MG63 (cell line): ENCODE data around the gene CUL9. TPM values are rescaled to one million over a fixed set of nuclear protein-coding genes. Genes with fewer than 3 reads are reported as not detected.
"Not testable (repeated sequence)": the region's sequence is repeated elsewhere in the genome, so short reads cannot be mapped to it uniquely, and the experiment has no call there.

ENCODE experiments used
- DNase-seq: peaks from one replicate; pipeline ENCODE4 v3.0.0-alpha.2; 2020
- H3K27me3 ChIP-seq: fragments of 250-450 bp; sonication (Bioruptor Pico); 2 replicates; pipeline ENCODE4 v1.5.1; 2020; ENCODE audit warnings: mild to moderate bottlenecking, moderate library complexity
- H3K36me3 ChIP-seq: fragments of 250-450 bp; sonication (Bioruptor Pico); 2 replicates; pipeline ENCODE4 v1.5.1; 2020; ENCODE audit warnings: mild to moderate bottlenecking, moderate library complexity
- H3K4me3 ChIP-seq: fragments of 250-450 bp; sonication (Bioruptor Pico); 2 replicates; pipeline ENCODE4 v1.5.1; 2020; ENCODE audit warnings: mild to moderate bottlenecking, moderate library complexity
- H3K9me3 ChIP-seq: fragments of 250-450 bp; sonication (Bioruptor Pico); 2 replicates; pipeline ENCODE4 v1.5.1; 2020; ENCODE audit warnings: mild to moderate bottlenecking, moderate library complexity
- total RNA-seq: library from RNA; depleted of rRNA; stranded (reverse); fragments of >200 nt; shearing (Covaris generic); gene quantifications from 2 replicates; pipeline ENCODE4 v1.2.3, GENCODE V29; 2014; ENCODE audit warnings: low replicate concordance; rRNA removed

The CUL9 gene
- total RNA-seq, result 6.2 and 47.2 TPM in 2 replicates

- Histone ChIP-seq H3K4me3 (peak within 1 kb of the TSS; percentile 58), H3K9me3 (no peaks in the 10 kb centered on the region), H3K36me3 (peaks cover 9% of the 10 kb centered on the region), H3K27me3 (no peaks in the 10 kb centered on the region)
- DNase-seq, result peak; percentile 79
These were observed at the start of gene CUL9 for GRCh38 chr6:43181942-43182860. TSS of gene CUL9 (plus strand) at chr6:43182196. CDS start at chr6:43184311, 2,115 bp downstream.

GRCh38 chr6:43138267-43138666 is 43.7 kb upstream of the CUL9 start:
- Histone ChIP-seq H3K36me3 (no peaks in the 10 kb centered on the region), H3K4me3 (no peak overlapping the region), H3K9me3 (no peaks in the 10 kb centered on the region), H3K27me3 (no peaks in the 10 kb centered on the region)
- DNase-seq, result no peak

GRCh38 chr6:43139973-43140372 is 42.0 kb upstream of the CUL9 start:
- H3K27me3 ChIP-seq, DNase-seq, H3K4me3 ChIP-seq: not testable (repeated sequence)

GRCh38 chr6:43141644-43142043 is 40.4 kb upstream of the CUL9 start:
- no peaks in the 10 kb centered on the region for H3K9me3 ChIP-seq
- no peak for DNase-seq
- no peaks in the 10 kb centered on the region for H3K36me3 ChIP-seq
- H3K27me3 ChIP-seq, result no peaks in the 10 kb centered on the region
- H3K4me3 ChIP-seq, result no peak overlapping the region

More at GRCh38 chr6:43139973-43140372, 42.0 kb upstream of the CUL9 start:
- not testable (repeated sequence) for H3K9me3 ChIP-seq, H3K36me3 ChIP-seq

GRCh38 chr6:43142101-43142500 is 39.9 kb upstream of the CUL9 start:
- H3K4me3 ChIP-seq, result no peak overlapping the region
- DNase-seq, result no peak
- H3K27me3 ChIP-seq, result no peaks in the 10 kb centered on the region
- H3K9me3 ChIP-seq, result no peaks in the 10 kb centered on the region
- H3K36me3 ChIP-seq, result no peaks in the 10 kb centered on the region

GRCh38 chr6:43143235-43144128 is 38.5 kb upstream of the CUL9 start:
- no peak overlapping the region for H3K4me3 ChIP-seq
- H3K9me3 ChIP-seq, result no peaks in the 10 kb centered on the region
- peak; percentile 80 for DNase-seq
- no peaks in the 10 kb centered on the region for H3K36me3 ChIP-seq
- H3K27me3 ChIP-seq, result no peaks in the 10 kb centered on the region

- Histone ChIP-seq H3K36me3 (no peaks in the 10 kb centered on the region), H3K27me3 (no peaks in the 10 kb centered on the region), H3K4me3 (no peak overlapping the region), H3K9me3 (no peaks in the 10 kb centered on the region)
- DNase-seq, result no peak
These were observed 37.1 kb upstream of the CUL9 start for GRCh38 chr6:43144879-43145278.

- Histone ChIP-seq H3K36me3 (no peaks in the 10 kb centered on the region), H3K4me3 (no peak overlapping the region), H3K9me3 (no peaks in the 10 kb centered on the region), H3K27me3 (no peaks in the 10 kb centered on the region)
- DNase-seq, result no peak
These were observed 35.7 kb upstream of the CUL9 start for GRCh38 chr6:43146261-43146660.

- no peaks in the 10 kb centered on the region for H3K27me3 ChIP-seq
- DNase-seq, result no peak
- no peak overlapping the region for H3K4me3 ChIP-seq
These were observed 35.0 kb upstream of the CUL9 start for GRCh38 chr6:43146709-43147688.

GRCh38 chr6:43147691-43148477 is 34.1 kb upstream of the CUL9 start:
- H3K9me3 ChIP-seq, result no peaks in the 10 kb centered on the region
- DNase-seq, result no peak

More at GRCh38 chr6:43146709-43147688, 35.0 kb upstream of the CUL9 start:
- Histone ChIP-seq H3K9me3 (no peaks in the 10 kb centered on the region), H3K36me3 (no peaks in the 10 kb centered on the region)

GRCh38 chr6:43149265-43149664 is 32.7 kb upstream of the CUL9 start:
- Histone ChIP-seq H3K27me3 (no peaks in the 10 kb centered on the region), H3K9me3 (no peaks in the 10 kb centered on the region), H3K36me3 (no peaks in the 10 kb centered on the region), H3K4me3 (no peak overlapping the region)
- no peak for DNase-seq

More at GRCh38 chr6:43147691-43148477, 34.1 kb upstream of the CUL9 start:
- Histone ChIP-seq H3K27me3 (no peaks in the 10 kb centered on the region), H3K4me3 (no peak overlapping the region), H3K36me3 (no peaks in the 10 kb centered on the region)

- H3K4me3 ChIP-seq, result no peak overlapping the region
- H3K36me3 ChIP-seq, result no peaks in the 10 kb centered on the region
- no peak for DNase-seq
- H3K27me3 ChIP-seq, result no peaks in the 10 kb centered on the region
- no peaks in the 10 kb centered on the region for H3K9me3 ChIP-seq
These were observed 31.8 kb upstream of the CUL9 start for GRCh38 chr6:43150051-43150751.

- Histone ChIP-seq H3K9me3 (no peaks in the 10 kb centered on the region), H3K36me3 (no peaks in the 10 kb centered on the region), H3K4me3 (no peak overlapping the region), H3K27me3 (no peaks in the 10 kb centered on the region)
- DNase-seq, result no peak
These were observed 22.4 kb upstream of the CUL9 start for GRCh38 chr6:43159599-43159998.

- Histone ChIP-seq H3K9me3 (no peaks in the 10 kb centered on the region), H3K4me3 (no peak overlapping the region), H3K27me3 (no peaks in the 10 kb centered on the region), H3K36me3 (no peaks in the 10 kb centered on the region)
- no peak for DNase-seq
These were observed 18.1 kb upstream of the CUL9 start for GRCh38 chr6:43163899-43164298.

GRCh38 chr6:43170417-43170930 is 11.5 kb upstream of the CUL9 start:
- H3K4me3 ChIP-seq, result peak overlapping the region; percentile 66
- H3K36me3 ChIP-seq, result peaks cover 13% of the 10 kb centered on the region
- no peaks in the 10 kb centered on the region for H3K9me3 ChIP-seq
- H3K27me3 ChIP-seq, result no peaks in the 10 kb centered on the region
- no peak for DNase-seq
